GM06990 (cell line): Measurements from ENCODE around the gene MED13L.

Experiments
- DNase-seq: peaks from one replicate; pipeline ENCODE4 v3.0.0-alpha.2; 2011; ENCODE audit not compliant: insufficient read length; ENCODE audit errors: extremely low read depth
- H3K27me3 ChIP-seq: replicated peaks from 2 replicates; pipeline ENCODE4 v1.6.0; 2011; ENCODE audit warnings: low read length; ENCODE audit not compliant: control insufficient read depth, insufficient read depth
- H3K36me3 ChIP-seq: 2 replicates; pipeline ENCODE4 v1.5.1; 2011; ENCODE audit warnings: low read length; ENCODE audit not compliant: control insufficient read depth, insufficient read depth
- H3K4me3 ChIP-seq: replicated peaks from 2 replicates; pipeline ENCODE4 v1.5.1; 2011; ENCODE audit warnings: low read depth, mild to moderate bottlenecking, control low read depth, low read length
- TF ChIP-seq, protein P1 (sequence below): IDR thresholded peaks from 2 replicates; pipeline ENCODE4 v1.5.1; 2011; ENCODE audit warnings: low read length, control low read depth, mild to moderate bottlenecking, inconsistent platforms; ENCODE audit not compliant: insufficient read depth, poor library complexity, severe bottlenecking

Gene MED13L

DNA sequence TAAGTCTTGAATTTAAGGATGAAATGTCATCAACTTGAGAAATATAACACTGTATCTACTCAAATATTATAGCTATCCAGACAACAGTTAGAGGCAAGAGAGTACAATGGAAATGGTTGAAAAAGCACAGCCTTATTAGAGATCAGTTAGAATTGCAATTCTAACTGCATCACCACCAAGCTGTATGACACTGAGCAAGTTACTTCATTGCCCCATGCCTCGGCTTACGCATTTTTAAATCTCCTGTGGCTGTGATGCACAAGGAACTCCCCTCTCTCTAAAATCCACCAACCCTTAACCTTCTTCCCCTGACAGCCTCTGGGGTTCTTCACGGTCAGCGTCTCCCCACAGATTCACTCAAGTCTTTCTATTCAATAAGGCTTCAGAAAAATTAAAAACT, 75.1 kb downstream of the MED13L start:
- no peaks in the 10 kb centered on the region for H3K36me3 ChIP-seq
- no peak for DNase-seq
- TF ChIP-seq, protein P1, sequence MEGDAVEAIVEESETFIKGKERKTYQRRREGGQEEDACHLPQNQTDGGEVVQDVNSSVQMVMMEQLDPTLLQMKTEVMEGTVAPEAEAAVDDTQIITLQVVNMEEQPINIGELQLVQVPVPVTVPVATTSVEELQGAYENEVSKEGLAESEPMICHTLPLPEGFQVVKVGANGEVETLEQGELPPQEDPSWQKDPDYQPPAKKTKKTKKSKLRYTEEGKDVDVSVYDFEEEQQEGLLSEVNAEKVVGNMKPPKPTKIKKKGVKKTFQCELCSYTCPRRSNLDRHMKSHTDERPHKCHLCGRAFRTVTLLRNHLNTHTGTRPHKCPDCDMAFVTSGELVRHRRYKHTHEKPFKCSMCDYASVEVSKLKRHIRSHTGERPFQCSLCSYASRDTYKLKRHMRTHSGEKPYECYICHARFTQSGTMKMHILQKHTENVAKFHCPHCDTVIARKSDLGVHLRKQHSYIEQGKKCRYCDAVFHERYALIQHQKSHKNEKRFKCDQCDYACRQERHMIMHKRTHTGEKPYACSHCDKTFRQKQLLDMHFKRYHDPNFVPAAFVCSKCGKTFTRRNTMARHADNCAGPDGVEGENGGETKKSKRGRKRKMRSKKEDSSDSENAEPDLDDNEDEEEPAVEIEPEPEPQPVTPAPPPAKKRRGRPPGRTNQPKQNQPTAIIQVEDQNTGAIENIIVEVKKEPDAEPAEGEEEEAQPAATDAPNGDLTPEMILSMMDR = no peak
- no peak overlapping the region for H3K4me3 ChIP-seq
- H3K27me3 ChIP-seq = no peaks in the 10 kb centered on the region

DNA sequence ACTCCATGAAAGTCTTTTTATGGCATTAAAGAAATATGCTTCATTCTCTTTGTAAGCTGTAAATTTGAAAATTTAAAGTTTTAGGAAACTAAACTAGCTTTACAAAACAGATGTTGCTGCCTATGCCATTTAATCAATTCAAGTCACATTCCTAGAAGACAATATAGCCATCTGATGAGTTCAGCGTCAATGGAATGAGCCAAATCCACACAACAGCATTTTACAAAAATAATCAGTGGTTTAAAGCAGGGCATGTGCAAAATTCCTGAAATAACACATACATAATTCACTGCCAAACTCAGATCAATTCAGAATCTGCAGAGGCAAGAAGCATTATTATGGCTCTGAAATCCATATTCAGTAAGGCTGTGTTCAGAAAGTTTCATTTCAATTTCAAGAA, 75.6 kb downstream of the MED13L start:
- TF ChIP-seq, protein P1 = no peak
- DNase-seq = no peak
- H3K36me3 ChIP-seq = no peaks in the 10 kb centered on the region
- no peak overlapping the region for H3K4me3 ChIP-seq
- no peaks in the 10 kb centered on the region for H3K27me3 ChIP-seq

DNA sequence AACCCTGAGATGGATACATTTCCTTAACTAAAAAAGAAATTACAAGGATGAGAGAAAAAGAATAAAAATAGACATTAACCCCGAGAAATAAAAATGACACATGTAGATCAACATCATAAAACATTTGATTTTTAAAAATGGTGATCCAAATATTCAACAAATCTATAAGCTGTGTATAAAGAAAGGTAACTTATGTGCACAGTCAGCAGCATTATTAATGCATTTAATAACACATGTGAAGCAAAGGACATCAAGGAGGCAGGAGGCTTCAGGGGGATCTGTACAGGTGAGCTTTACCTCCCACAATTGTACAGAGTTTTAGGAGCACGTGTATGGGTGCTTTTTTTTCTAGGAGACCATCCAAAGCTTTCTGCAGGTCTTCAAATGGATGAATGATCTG, 76.1 kb downstream of the MED13L start:
- no peak overlapping the region for H3K4me3 ChIP-seq
- no peaks in the 10 kb centered on the region for H3K27me3 ChIP-seq
- H3K36me3 ChIP-seq = no peaks in the 10 kb centered on the region
- no peak for DNase-seq
- TF ChIP-seq, protein P1 = no peak

DNA sequence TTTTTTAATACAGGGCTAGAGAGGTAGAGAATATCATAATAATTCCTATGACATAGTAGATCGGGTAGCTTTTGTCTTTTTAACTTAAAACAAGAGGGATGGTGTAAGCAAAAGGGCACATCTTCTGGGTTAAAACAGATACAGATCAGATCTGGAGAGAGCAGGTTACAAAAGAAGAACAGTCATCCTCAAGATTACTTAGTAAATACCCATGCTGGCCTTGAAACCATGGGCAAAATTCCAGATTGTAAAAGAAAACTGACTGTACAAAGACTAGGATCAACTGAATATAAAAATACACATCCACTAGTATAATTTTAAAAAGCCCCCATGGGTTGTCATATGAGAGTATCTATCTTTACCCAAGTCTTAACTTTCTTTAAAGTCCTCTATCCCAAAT, 76.7 kb downstream of the MED13L start:
- DNase-seq = no peak
- Histone ChIP-seq H3K4me3 (no peak overlapping the region), H3K27me3 (no peaks in the 10 kb centered on the region), H3K36me3 (no peaks in the 10 kb centered on the region)
- TF ChIP-seq, protein P1 = no peak

DNA sequence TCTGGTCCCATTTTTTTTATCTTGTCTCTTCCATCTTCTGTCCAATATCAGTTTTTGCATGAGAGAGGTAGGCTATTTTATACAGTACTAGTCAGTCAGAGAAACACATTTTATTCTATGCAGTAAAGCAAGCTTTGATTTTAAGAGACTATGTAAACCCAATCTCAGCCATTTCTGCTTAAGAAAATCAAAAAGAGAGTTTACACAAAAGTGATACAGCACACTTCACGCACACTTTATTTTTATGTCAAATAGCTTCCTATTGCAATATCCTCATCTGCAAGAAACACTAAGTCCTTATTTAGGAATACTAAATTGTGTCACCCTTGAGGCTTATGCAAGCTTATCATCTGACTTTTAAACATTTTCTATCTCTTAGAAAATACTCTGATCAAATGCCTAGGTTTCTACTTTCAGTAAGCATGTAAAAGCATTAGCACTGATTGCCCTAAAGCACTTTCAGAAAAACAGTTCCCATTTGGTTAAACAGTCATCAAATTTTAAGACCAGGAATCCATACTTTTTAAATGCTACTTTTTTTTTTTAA, 78.3 kb downstream of the MED13L start:
- no peaks in the 10 kb centered on the region for H3K27me3 ChIP-seq
- H3K36me3 ChIP-seq = no peaks in the 10 kb centered on the region
- no peak overlapping the region for H3K4me3 ChIP-seq
- TF ChIP-seq, protein P1 = no peak
- DNase-seq = no peak
